Measurements from ENCODE around the gene MGST2. TPM values are rescaled to one million over a fixed set of nuclear protein-coding genes. Genes with fewer than 3 reads are reported as not detected.
A peak's percentile ranks its signal among the peaks of the same experiment; 100 is the strongest.

MGST2 gene
- total and polyA plus RNA-seq, 4 donors, result 51.7 to 171 (median 60.1) TPM

DNA sequence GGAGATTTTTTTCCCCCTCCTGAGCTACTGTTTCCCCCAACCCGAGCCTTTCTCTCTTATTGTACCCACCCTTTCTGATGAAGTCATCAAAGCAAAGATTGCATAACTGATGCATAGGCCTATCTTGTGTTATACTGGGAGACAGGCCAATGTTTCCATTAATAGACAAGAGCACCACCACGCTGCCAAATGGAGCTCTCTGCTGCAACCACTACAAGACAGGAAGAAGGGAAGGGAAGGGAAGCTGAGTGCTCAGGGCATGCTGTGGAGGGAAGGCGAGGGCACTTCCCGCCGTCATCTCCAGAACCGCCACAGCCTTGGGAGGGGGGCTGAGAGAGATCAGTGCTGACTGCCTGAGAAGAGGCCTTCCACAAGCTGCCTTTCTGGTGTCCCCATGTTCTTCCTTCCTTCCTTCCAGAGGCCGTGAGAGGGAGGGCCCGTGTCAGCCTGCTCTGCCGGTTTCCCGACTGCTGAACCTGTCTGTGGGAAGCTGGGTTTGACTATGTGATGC is 75.0 kb downstream of the MGST2 start:
- ATAC-seq (ENCODE audit: insufficient read depth, low FRiP score), result peak; percentile 77
- 6% methylated on average over 10 of the region's 10 CpGs for WGBS, 2 donors
- Histone ChIP-seq H3K4me3 (no peak overlapping the region), H3K9ac (ENCODE audit: insufficient read depth in 1 of 2, low read length in 2 of 2) (peak overlapping the region in 1 of 2 donors; percentile 48), H3K27me3 (ENCODE audit: control insufficient read depth in 3 of 3, insufficient read depth in 3 of 3, low read length in 2 of 3) (no peaks in the 10 kb centered on the region), H3K36me3 (ENCODE audit: control insufficient read depth in 4 of 4, insufficient read depth in 4 of 4, low read length in 4 of 4) (no peaks in the 10 kb centered on the region), H3K9me3 (ENCODE audit: control insufficient read depth in 4 of 4, insufficient read depth in 3 of 4, low read length in 3 of 4) (no peaks in the 10 kb centered on the region), H3K27ac (ENCODE audit: low read depth in 1 of 2, low read length in 1 of 2) (peak overlapping the region; percentile 80 to 84), H3K4me1 (ENCODE audit: control insufficient read depth in 5 of 5, insufficient read depth in 5 of 5, low read length in 5 of 5) (peaks cover 10 to 36% (median 18%) of the 10 kb centered on the region in 5 donors)
- TF ChIP-seq CTCF (IDR thresholded peaks at IDR 0.05; ENCODE audit: control extremely low read depth, extremely low read depth), result no peak
- DNase-seq, result peak; percentile 90 to 99 (median 99)

DNA sequence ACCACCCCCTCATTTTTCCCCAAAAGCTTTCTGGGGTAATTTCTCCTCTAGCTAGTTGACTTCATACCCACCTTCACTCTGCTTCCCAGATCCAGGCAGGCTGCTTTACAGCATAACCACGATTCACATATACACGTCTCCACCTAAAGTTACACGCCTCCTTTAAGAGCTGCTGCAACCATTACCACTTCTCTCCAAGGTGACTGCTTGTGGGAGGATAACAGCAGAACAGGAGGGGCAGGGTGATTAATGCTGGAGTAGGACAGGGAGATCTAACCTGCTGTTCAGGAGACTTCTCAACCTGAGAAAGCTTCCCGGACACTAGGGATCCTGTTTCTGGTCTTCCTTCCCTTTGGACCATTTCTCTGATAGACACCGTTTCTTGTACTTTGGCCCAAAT is 77.4 kb downstream of the MGST2 start:
- H3K9ac ChIP-seq (ENCODE audit: insufficient read depth in 1 of 2, low read length in 2 of 2), result no peak overlapping the region
- no peak for DNase-seq
- ATAC-seq (ENCODE audit: insufficient read depth, low FRiP score), result no peak
- no peaks in the 10 kb centered on the region for H3K36me3 ChIP-seq (ENCODE audit: control insufficient read depth in 4 of 4, insufficient read depth in 4 of 4, low read length in 4 of 4)
- 69% methylated on average over 5 of the region's 5 CpGs for WGBS, 2 donors
- no peak overlapping the region for H3K4me3 ChIP-seq
- no peak overlapping the region for H3K27ac ChIP-seq (ENCODE audit: low read depth in 1 of 2, low read length in 1 of 2)
- no peaks in the 10 kb centered on the region for H3K9me3 ChIP-seq (ENCODE audit: control insufficient read depth in 4 of 4, insufficient read depth in 3 of 4, low read length in 3 of 4)
- H3K27me3 ChIP-seq (ENCODE audit: control insufficient read depth in 3 of 3, insufficient read depth in 3 of 3, low read length in 2 of 3), result no peaks in the 10 kb centered on the region
- peaks cover 15 to 39% (median 18%) of the 10 kb centered on the region in 5 donors for H3K4me1 ChIP-seq (ENCODE audit: control insufficient read depth in 5 of 5, insufficient read depth in 5 of 5, low read length in 5 of 5)
- no peak for TF ChIP-seq CTCF (IDR thresholded peaks at IDR 0.05; ENCODE audit: control extremely low read depth, extremely low read depth)

- no peak for TF ChIP-seq CTCF (IDR thresholded peaks at IDR 0.05; ENCODE audit: control extremely low read depth, extremely low read depth)
- DNase-seq, result no peak
- Histone ChIP-seq H3K36me3 (ENCODE audit: control insufficient read depth in 4 of 4, insufficient read depth in 4 of 4, low read length in 4 of 4) (no peaks in the 10 kb centered on the region), H3K27ac (ENCODE audit: low read depth in 1 of 2, low read length in 1 of 2) (no peak overlapping the region), H3K27me3 (ENCODE audit: control insufficient read depth in 3 of 3, insufficient read depth in 3 of 3, low read length in 2 of 3) (no peaks in the 10 kb centered on the region), H3K9me3 (ENCODE audit: control insufficient read depth in 4 of 4, insufficient read depth in 3 of 4, low read length in 3 of 4) (no peaks in the 10 kb centered on the region), H3K4me1 (ENCODE audit: control insufficient read depth in 5 of 5, insufficient read depth in 5 of 5, low read length in 5 of 5) (peaks cover 13 to 39% (median 15%) of the 10 kb centered on the region in 5 donors), H3K9ac (ENCODE audit: insufficient read depth in 1 of 2, low read length in 2 of 2) (no peak overlapping the region), H3K4me3 (no peak overlapping the region)
- 92 to 100% methylated on average over 1 of the region's 1 CpG for WGBS, 2 donors
- ATAC-seq (ENCODE audit: insufficient read depth, low FRiP score), result no peak
Observed at GRCh38 chr4:139744232-139744631, 78.6 kb downstream of the MGST2 start.

- Histone ChIP-seq H3K27ac (ENCODE audit: low read depth in 1 of 2, low read length in 1 of 2) (no peak overlapping the region), H3K27me3 (ENCODE audit: control insufficient read depth in 3 of 3, insufficient read depth in 3 of 3, low read length in 2 of 3) (no peaks in the 10 kb centered on the region), H3K9ac (ENCODE audit: insufficient read depth in 1 of 2, low read length in 2 of 2) (no peak overlapping the region), H3K4me1 (ENCODE audit: control insufficient read depth in 5 of 5, insufficient read depth in 5 of 5, low read length in 5 of 5) (peaks cover 12 to 35% (median 15%) of the 10 kb centered on the region in 5 donors), H3K36me3 (ENCODE audit: control insufficient read depth in 4 of 4, insufficient read depth in 4 of 4, low read length in 4 of 4) (no peaks in the 10 kb centered on the region), H3K4me3 (no peak overlapping the region), H3K9me3 (ENCODE audit: control insufficient read depth in 4 of 4, insufficient read depth in 3 of 4, low read length in 3 of 4) (no peaks in the 10 kb centered on the region)
- WGBS, 2 donors, result 96 to 97% methylated on average over 6 of the region's 6 CpGs
- ATAC-seq (ENCODE audit: insufficient read depth, low FRiP score) (no peak), DNase-seq (no peak)
- no peak for TF ChIP-seq CTCF (IDR thresholded peaks at IDR 0.05; ENCODE audit: control extremely low read depth, extremely low read depth)
Observed at GRCh38 chr4:139745111-139745639, 79.6 kb downstream of the MGST2 start.

All from lung (tissue), 12 donors.